Activated naive CD8-positive, alpha-beta T cell treated with anti-CD3 and anti-CD28 coated beads, Interleukin-2, amount 50 U/mL, for 16 hours (primary cell): Measurements from ENCODE around the gene ARRDC4.

Experiments
- DNase-seq: peaks from one replicate; pipeline ENCODE4 v3.0.0-alpha.2; 2020; ENCODE audit warnings: low read depth, low spot score

Gene ARRDC4

DNA sequence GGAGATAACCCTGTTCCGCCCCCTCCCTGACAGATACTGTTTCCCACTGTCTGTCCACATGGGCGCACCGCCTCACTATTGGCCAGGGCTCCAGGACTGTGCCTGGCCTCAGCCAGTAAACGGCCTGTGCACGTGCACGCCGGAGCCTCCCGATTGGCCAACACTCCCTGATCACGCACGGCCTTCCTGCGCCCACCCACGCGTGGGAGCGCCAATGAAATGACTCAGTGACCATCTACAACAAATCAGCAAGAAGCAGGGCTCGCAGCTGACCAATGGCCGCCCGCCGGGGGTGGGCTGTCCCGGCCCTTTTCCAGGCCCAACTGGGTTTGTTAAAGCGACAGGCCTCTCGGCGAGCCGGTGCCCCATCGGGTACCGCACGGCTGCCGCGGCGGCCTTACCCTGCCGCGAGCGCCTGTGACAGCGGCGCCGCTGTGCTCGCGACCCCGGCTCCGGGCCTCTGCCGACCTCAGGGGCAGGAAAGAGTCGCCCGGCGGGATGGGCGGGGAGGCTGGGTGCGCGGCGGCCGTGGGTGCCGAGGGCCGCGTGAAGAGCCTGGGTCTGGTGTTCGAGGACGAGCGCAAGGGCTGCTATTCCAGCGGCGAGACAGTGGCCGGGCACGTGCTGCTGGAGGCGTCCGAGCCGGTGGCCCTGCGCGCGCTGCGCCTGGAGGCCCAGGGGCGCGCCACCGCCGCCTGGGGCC lies at the start of gene ARRDC4:
Gene ARRDC4, plus strand, starts transcription at position 340 of the 703 bp plus-strand sequence. Its CDS starts 159 bp downstream, at position 499.
- DNase-seq = peak; percentile 99

GRCh38 chr15:97914711-97915110 lies 45.8 kb upstream of the ARRDC4 start:
- DNase-seq = no peak

- DNase-seq = no peak
Measured at GRCh38 chr15:97915261-97915660, 45.2 kb upstream of the ARRDC4 start.

GRCh38 chr15:97921296-97921865 lies 39.1 kb upstream of the ARRDC4 start:
- no peak for DNase-seq

DNA sequence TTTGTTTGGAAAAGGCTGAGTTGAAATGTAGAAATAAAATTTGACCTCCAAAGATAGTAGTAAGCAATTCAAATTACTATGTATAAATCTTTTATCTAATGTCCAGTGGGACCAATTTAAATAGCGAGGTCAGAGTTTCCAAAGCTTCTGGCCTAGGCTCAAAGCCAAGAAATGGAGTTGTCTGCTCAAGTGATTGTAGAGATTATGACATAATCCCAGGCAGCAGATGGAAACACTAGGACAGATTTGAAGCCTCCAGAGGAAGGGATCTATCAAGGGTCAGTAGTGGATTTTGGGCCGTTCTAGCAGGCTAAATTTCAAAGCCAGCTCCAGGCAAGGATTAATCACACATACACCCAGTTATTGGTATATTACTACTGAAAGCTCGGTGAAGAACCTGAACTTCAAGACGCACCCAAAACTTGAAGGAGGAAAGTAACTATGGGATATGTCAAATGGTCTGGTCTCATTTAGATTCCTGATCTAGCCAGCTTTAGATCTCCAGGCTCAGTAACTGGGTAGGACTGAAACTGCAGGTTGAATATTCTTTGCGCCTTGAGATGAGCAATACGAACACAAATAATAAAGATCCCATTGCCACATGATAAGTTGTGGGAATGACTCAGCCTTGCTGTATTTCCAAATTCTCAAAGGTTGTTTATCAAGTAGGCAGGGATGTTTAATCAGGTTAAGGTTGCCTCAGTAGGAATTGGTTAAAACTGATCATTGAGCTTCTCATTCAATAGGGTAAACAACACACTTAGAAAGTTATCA lies 30.9 kb upstream of the ARRDC4 start:
- no peak for DNase-seq

- DNase-seq = no peak
Measured at GRCh38 chr15:97930230-97930629, 30.3 kb upstream of the ARRDC4 start.

- DNase-seq = no peak
Measured at GRCh38 chr15:97931314-97931713, 29.2 kb upstream of the ARRDC4 start.

DNA sequence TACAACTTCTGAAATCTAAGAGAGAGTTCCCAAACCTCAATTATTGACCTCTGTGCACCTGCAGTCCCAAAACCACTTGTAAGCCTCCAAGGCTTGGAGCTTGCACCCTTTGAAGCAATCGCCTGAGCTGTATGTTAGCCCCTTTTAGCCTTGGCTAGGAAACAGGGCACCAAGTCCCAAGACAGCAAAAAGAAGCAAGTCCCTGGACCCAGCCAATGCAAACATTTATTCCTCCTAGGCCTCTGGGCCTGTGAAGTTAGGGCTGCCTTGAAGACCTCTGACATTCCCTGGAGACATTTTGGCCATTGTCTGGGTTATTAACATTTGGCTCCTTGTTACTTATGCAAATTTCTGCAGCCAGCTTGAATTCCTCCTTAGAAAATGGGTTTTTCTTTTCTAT lies 26.9 kb upstream of the ARRDC4 start:
- DNase-seq = no peak

DNA sequence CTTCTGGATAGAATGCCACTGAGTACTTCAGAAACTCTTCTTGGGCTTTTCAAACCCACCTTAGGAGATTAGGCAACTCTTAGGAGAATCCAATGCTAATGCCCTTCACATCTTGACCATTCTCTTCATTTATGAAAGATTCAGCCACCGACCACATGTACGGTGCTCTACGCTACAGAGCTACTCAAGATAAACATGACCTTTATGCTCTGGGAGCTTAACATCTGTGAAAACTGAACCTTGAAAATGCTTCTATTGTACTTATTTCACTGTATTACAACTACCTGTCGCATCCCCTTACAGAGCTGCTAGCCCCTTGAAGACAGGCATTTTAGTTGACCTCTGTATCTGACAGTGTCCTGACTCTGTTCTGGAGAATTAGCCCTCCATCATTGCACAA lies 19.5 kb upstream of the ARRDC4 start:
- DNase-seq = no peak

- DNase-seq = no peak
Measured at GRCh38 chr15:97941572-97941971, 18.9 kb upstream of the ARRDC4 start.

DNA sequence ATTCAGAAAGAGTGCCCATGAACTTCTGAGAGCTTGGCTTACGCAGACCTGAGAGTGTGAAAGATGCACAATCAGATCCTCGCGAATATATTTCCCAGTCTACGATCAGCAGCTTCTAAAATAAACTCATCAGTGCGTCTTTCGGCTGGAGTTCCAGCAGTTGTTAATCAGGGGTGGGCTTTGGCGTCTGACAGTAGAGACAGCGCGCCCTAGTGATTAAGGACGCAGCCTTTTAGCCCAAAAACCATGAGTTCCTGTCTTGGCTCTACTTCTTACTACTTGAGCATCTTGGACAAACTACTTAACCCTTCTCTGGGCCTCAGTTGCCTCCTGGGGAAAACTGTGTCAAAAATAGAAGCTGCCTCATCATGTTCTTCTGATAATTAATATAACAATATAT lies 15.8 kb upstream of the ARRDC4 start:
- no peak for DNase-seq

GRCh38 chr15:97947465-97948260 lies 12.8 kb upstream of the ARRDC4 start:
- no peak for DNase-seq

DNA sequence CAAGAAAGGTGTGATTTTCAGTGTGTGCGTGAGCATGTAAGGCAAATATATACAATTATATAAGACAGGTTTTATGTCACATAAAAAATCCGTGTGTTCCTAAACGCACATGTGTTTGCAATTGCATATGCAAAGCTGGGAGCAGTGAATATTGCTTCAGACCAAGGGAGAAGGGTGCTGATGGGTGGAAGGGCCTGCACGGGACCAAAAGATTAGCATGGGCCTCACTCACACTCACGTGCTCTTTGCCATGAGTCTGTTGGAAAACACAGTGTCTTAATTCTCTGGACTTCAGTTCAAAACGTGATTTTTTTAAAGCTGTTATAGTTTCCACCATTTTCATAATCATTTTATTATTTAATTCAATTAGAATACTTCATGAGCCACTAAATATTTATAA lies 7.2 kb upstream of the ARRDC4 start:
- no peak for DNase-seq

GRCh38 chr15:97953748-97954147 lies 6.8 kb upstream of the ARRDC4 start:
- no peak for DNase-seq

DNA sequence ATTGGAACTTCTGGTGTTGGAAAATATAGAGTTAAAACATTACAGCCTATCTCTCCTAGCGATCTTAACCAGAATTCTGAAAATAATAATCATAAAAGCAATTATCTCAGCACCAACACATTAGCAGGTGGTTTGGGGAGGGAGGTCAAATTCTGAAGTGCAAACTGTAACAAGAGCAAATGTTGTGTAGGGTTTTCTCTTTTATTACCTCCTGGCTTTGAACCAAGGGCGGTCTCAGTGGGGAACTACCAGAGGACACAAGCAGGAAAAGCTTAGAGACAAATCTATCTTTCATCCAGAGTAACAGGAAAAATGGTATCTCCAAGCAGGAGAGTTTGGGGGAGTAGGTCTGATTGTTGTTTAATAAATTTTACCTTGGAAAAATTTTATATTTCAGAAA lies 5.5 kb upstream of the ARRDC4 start:
- DNase-seq = no peak

DNA sequence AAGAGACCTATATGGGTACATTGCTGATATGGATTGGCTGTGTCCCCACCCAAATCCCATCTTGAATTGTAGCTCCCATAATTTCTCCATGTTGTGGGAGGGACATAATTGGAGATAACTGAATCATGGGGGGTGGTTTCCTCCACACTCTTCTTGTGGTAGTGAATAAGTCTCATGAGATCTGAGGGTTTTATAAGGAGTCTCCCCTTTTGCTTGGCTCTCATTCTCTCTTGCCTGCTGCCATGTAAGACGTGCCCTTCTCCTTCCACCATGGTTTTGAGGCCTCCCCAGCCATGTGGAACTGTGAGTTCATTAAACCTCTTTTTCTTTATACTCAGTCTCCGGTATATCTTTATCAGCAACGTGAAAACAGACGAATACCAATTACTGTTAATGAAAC lies 5.0 kb upstream of the ARRDC4 start:
- DNase-seq = no peak

GRCh38 chr15:97959724-97960363 lies 659 bp upstream of the ARRDC4 start:
- DNase-seq = no peak

DNA sequence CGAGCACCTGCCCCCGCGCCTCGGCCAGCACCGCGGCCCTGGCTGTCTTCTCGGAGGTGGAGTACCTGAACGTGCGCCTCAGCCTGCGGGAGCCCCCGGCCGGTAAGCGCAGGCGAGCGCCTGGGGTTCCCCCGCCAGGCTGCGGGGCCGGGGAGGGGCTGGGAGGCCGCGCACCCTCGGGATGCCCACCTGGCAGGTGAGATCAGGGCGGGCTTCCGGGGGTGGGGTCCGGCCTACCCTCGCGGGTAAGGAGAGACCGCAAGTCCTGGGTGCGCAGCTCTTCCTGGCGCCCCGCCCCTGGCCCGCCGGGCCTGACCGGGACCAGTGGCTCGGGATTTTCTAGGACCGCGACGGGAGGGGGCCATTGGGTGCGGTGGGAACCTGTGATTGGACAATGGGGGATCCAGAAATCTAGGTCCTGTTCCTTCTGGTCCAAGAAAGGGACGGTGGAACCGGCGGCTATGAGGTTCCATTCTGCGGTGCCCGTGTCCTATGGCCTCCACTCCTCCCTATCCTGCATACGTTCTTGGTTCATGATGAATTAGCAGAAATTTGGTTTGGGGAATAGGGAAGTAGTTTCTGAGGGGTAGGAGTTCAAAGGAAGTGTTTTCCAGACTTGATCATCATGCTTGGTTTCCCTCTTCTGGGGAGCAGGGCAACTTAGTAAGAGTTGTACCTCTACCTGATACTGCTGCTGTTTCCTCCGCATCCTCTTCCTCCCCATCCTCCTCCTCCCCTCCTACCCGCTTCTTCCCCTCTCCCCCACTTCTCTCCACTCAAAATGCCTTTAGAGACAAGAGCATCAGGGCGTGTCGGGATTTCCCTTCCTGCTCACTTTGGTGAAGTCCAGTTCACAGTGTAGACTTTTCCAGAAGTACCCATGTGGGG lies 808 bp downstream of the ARRDC4 start:
- no peak for DNase-seq

GRCh38 chr15:97962263-97962662 lies 1.8 kb downstream of the ARRDC4 start:
- no peak for DNase-seq

- DNase-seq = no peak
Measured at GRCh38 chr15:97963779-97964178, 3.3 kb downstream of the ARRDC4 start.

- DNase-seq = no peak
Measured at GRCh38 chr15:97966246-97966645, 5.7 kb downstream of the ARRDC4 start.
